Endodermal cell (in vitro differentiated cells): ENCODE measurements around the gene VSTM4. TPM values are rescaled to one million over a fixed set of nuclear protein-coding genes. Genes with fewer than 3 reads are reported as not detected.

Experiments
- DNase-seq: peaks from one replicate; pipeline ENCODE4 v3.0.0-alpha.2; 2017
- H3K27ac ChIP-seq: 2 replicates; pipeline ENCODE4 v1.5.1; 2013; ENCODE audit warnings: mild to moderate bottlenecking, low read depth, low read length, moderate library complexity
- H3K27me3 ChIP-seq: 2 replicates; pipeline ENCODE4 v1.6.1; 2013; ENCODE audit warnings: mild to moderate bottlenecking, low read length, moderate library complexity; ENCODE audit not compliant: insufficient read depth, control insufficient read depth, poor library complexity, severe bottlenecking
- H3K36me3 ChIP-seq: 2 replicates; pipeline ENCODE4 v1.7.0; 2013; ENCODE audit warnings: mild to moderate bottlenecking, low read length, moderate library complexity; ENCODE audit not compliant: control insufficient read depth, insufficient read depth
- H3K4me1 ChIP-seq: one replicate; pipeline ENCODE4 v1.7.0; 2013; ENCODE audit warnings: low read length; ENCODE audit not compliant: control insufficient read depth, insufficient read depth
- H3K4me3 ChIP-seq: 2 replicates; pipeline ENCODE4 v1.5.1; 2013; ENCODE audit warnings: mild to moderate bottlenecking, low read length, moderate library complexity
- H3K9ac ChIP-seq: 2 replicates; pipeline ENCODE4 v1.6.1; 2013; ENCODE audit warnings: mild to moderate bottlenecking, low read length, moderate library complexity; ENCODE audit not compliant: poor library complexity, severe bottlenecking; ENCODE audit errors: extremely low read depth
- H3K9me3 ChIP-seq: 2 replicates; pipeline ENCODE4 v1.6.1; 2013; ENCODE audit warnings: mild to moderate bottlenecking, low read length, moderate library complexity; ENCODE audit not compliant: control insufficient read depth
- H3K27ac Mint-ChIP-seq: 2 replicates; pipeline ENCODE4 v1.8.0; 2020; ENCODE audit warnings: mixed read lengths
- H3K27me3 Mint-ChIP-seq: 2 replicates; pipeline ENCODE4 v1.8.0; 2021; ENCODE audit warnings: mild to moderate bottlenecking, mixed read lengths; ENCODE audit not compliant: insufficient read depth
- H3K36me3 Mint-ChIP-seq: 2 replicates; pipeline ENCODE4 v1.8.0; 2020; ENCODE audit warnings: low read depth, mixed read lengths
- H3K4me1 Mint-ChIP-seq: 2 replicates; pipeline ENCODE4 v1.8.0; 2020; ENCODE audit warnings: mixed read lengths
- H3K4me3 Mint-ChIP-seq: 2 replicates; pipeline ENCODE4 v1.8.0; 2020; ENCODE audit warnings: mild to moderate bottlenecking, moderate library complexity, mixed read lengths
- H3K9me3 Mint-ChIP-seq: 2 replicates; pipeline ENCODE4 v1.8.0; 2020; ENCODE audit warnings: mild to moderate bottlenecking, mixed read lengths
- WGBS, 2 experiments: methylation state at CpG; one replicate each; pipeline versions ENCODE4 v1.1.5 to v1.1.7; 2013; ENCODE audit warnings: missing lambda C conversion rate in 2 of 2, mixed read lengths in 1 of 2; ENCODE audit not compliant: insufficient coverage in 1 of 2, insufficient read length in 1 of 2; 5-methylcytosine and 5-hydroxymethylcytosine counted together
- total RNA-seq, 2 donors: library from RNA; stranded (reverse); fragmentation: NEBNext Ultra II Directional in 1 of 2; extraction: Animal tissue kit (Norgen Biotek cat#: 25700) in 1 of 2; gene quantifications; 2 replicates in 1 of 2; 3 replicates in 1 of 2; pipeline ENCODE4 v1.2.1, GENCODE V29; 2021
- TF ChIP-seq, protein P1 (sequence below): fragments of 200-600 bp; sonication (generic); conservative IDR thresholded peaks from 2 replicates; pipeline ENCODE4 v1.5.0; 2021; ENCODE audit warnings: antibody characterized with exemption, mild to moderate bottlenecking

VSTM4 gene
- total RNA-seq, 2 donors from 2014 or later, result 0.51 to 0.77 TPM

DNA sequence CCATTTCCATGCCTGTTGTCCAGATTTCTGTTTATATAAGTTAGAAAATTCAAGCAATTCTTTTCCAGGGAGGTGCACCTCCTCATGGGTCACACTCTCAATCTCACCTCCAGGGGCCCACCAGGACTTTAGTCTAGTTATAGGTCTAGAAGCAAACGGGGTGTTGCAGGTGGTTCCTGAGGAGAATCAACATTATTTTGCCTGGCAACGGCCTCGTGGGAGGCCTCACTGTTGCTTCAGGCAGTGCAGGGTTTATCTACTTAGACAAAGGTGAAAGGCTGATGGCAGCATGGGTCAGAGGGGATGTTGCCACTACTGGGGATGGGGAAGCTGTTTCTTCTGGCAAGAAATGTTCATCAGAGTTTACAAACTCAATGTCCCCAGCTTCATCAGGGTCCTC is 119.0 kb downstream of the VSTM4 start:
- Histone ChIP-seq H3K9ac (no peak overlapping the region), H3K27me3 (no peaks in the 10 kb centered on the region), H3K27ac (no peak overlapping the region), H3K4me1 (no peaks in the 10 kb centered on the region), H3K9me3 (no peaks in the 10 kb centered on the region), H3K4me3 (no peak overlapping the region), H3K36me3 (no peaks in the 10 kb centered on the region)
- H3K4me3 Mint-ChIP-seq, result no peak overlapping the region
- TF ChIP-seq, protein P1, sequence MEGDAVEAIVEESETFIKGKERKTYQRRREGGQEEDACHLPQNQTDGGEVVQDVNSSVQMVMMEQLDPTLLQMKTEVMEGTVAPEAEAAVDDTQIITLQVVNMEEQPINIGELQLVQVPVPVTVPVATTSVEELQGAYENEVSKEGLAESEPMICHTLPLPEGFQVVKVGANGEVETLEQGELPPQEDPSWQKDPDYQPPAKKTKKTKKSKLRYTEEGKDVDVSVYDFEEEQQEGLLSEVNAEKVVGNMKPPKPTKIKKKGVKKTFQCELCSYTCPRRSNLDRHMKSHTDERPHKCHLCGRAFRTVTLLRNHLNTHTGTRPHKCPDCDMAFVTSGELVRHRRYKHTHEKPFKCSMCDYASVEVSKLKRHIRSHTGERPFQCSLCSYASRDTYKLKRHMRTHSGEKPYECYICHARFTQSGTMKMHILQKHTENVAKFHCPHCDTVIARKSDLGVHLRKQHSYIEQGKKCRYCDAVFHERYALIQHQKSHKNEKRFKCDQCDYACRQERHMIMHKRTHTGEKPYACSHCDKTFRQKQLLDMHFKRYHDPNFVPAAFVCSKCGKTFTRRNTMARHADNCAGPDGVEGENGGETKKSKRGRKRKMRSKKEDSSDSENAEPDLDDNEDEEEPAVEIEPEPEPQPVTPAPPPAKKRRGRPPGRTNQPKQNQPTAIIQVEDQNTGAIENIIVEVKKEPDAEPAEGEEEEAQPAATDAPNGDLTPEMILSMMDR, result no peak
- H3K4me1 Mint-ChIP-seq, result peaks cover 3% of the 10 kb centered on the region
- no peaks in the 10 kb centered on the region for H3K27me3 Mint-ChIP-seq
- H3K27ac Mint-ChIP-seq, result no peak overlapping the region
- H3K36me3 Mint-ChIP-seq, result no peaks in the 10 kb centered on the region
- DNase-seq, result no peak
- 62 to 77% methylated on average over 3 of the region's 3 CpGs for WGBS, 2 experiments
- no peaks in the 10 kb centered on the region for H3K9me3 Mint-ChIP-seq

DNA sequence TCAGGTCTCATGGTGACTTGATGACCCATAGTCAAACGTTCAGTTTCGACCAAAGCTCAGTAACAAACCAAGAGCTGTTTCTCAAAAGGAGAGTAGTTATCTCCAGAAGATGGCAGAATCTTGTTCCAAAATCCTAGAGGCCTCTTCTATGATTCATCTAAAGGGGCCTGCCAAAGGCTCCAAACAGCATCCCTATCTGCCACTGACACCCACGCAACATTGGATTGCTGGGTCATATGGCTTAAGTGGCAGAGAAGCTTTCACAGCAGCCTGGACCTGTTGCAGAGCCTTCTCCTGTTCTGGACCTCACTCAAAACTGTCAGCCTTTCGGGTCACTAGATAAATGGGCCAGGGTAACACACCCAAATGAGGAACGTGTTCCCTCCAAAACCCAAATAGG is 121.7 kb downstream of the VSTM4 start:
- Histone ChIP-seq H3K4me3 (no peak overlapping the region), H3K36me3 (no peaks in the 10 kb centered on the region), H3K9ac (no peak overlapping the region), H3K4me1 (no peaks in the 10 kb centered on the region), H3K9me3 (no peaks in the 10 kb centered on the region), H3K27me3 (no peaks in the 10 kb centered on the region), H3K27ac (no peak overlapping the region)
- Mint-ChIP-seq H3K36me3 (no peaks in the 10 kb centered on the region), H3K27me3 (no peaks in the 10 kb centered on the region), H3K4me1 (no peaks in the 10 kb centered on the region), H3K4me3 (no peak overlapping the region), H3K27ac (no peak overlapping the region), H3K9me3 (no peaks in the 10 kb centered on the region)
- DNase-seq, result no peak
- WGBS, 2 experiments, result 87 to 100% methylated on average over 4 to 5 of the region's 5 CpGs
- TF ChIP-seq, protein P1, result no peak

DNA sequence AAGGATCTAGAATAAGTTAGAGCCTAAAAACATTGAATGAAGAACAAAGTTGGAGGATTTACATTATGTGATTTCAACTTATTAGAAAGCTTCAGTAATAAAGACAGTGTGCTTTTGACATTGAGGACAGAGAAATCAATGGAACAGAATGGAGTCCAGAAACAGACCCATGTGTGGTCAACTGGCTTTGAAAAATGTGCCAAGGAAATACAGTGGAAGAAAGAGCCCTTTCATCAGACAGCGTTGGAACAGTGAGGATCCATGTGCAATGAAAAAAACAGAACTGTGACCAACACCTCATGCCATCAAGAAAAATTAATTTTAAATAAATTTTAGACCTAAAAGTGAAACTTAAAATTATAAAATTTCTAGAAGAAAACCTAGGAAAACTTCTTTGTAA is 125.1 kb downstream of the VSTM4 start:
- Histone ChIP-seq H3K36me3 (no peaks in the 10 kb centered on the region), H3K27ac (no peak overlapping the region), H3K27me3 (no peaks in the 10 kb centered on the region), H3K9me3 (no peaks in the 10 kb centered on the region), H3K4me3 (no peak overlapping the region), H3K9ac (no peak overlapping the region), H3K4me1 (no peaks in the 10 kb centered on the region)
- H3K27me3 Mint-ChIP-seq, result no peaks in the 10 kb centered on the region
- no peak for DNase-seq
- no peaks in the 10 kb centered on the region for H3K9me3 Mint-ChIP-seq
- TF ChIP-seq, protein P1, result no peak
- no peak overlapping the region for H3K27ac Mint-ChIP-seq
- WGBS, 2 experiments, result 92% methylated on average over 1 of the region's 1 CpG; no CpG with 5 or more reads in 1 of the 2 experiments
- no peaks in the 10 kb centered on the region for H3K4me1 Mint-ChIP-seq
- no peak overlapping the region for H3K4me3 Mint-ChIP-seq
- no peaks in the 10 kb centered on the region for H3K36me3 Mint-ChIP-seq
